GM12892 (cell line): Measurements from ENCODE around the gene FCSK.

ENCODE experiments used
- POLR2A ChIP-seq: IDR thresholded peaks from 2 replicates; pipeline ENCODE4 v1.6.1; 2011; ENCODE audit warnings: low read depth, low read length, control low read depth
- POLR2AphosphoS5 ChIP-seq: IDR thresholded peaks from 2 replicates; pipeline ENCODE4 v1.6.1; 2011; ENCODE audit warnings: low read depth, low read length, control low read depth
- TAF1 ChIP-seq: IDR thresholded peaks from 2 replicates; pipeline ENCODE4 v1.6.1; 2011; ENCODE audit warnings: low read depth, mild to moderate bottlenecking, control low read depth, low read length, borderline replicate concordance

DNA sequence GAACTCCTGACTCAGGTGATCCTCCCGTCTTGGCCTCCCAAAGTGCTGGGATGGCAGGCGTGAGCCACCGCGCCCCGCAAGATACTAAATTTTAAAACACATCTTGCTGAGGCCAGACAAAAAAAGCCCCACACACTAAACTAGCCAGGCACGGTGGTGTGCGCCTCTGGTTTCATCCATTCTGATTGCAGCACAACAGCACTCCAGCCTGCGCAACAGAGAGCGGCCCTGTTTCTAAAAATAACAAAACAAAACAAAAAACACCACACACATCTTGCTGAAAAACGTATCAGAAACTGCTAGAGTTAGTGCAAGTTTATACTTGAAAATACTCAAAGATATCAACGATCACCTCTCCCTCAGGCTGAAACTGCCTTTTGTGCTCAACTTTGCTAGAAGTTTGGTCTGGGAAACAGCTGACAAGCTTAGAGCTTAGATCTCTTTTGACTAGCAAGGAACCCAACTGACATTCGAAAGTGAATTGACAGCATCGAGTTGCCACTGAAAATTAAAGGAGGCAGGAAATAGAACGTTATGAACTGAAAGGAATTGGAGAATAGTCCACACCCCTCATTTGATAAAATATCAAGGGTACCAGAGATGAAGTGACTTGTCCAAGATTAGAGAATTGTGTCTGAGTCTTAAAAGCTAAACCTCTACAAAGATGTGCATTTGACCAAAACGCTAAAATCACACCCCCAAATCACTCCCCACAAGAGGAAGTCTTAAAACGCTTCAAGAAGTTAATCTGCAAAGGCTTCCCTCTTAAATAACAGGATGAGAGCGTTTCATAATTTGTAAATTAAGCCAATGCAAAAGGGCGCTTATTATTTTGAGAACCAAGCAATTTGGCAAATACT, 68.1 kb downstream of the FCSK start:
- TF ChIP-seq POLR2AphosphoS5 = no peak
- no peak for TF ChIP-seq POLR2A
- TF ChIP-seq TAF1 = no peak
